Measurements from ENCODE around the gene CYP46A1. TPM values are rescaled to one million over a fixed set of nuclear protein-coding genes. Genes with fewer than 3 reads are reported as not detected.

The CYP46A1 gene
- total and polyA plus RNA-seq, 2 donors from 2014 or later = 0.82 to 2.5 TPM

GRCh38 chr14:99726538-99727095, 42.5 kb downstream of the CYP46A1 start:
- FAIRE-seq = no peak
- intact Hi-C loops (cut with DNase I) = loop anchor here (5.0 kb wide), 1 partner anchor 161 kb away; no protein-coding TSS in a partner anchor
- no peak overlapping the region for H3K27ac ChIP-seq (ENCODE audit: low read depth in 2 of 2, low read length in 2 of 2)
- DNase-seq = peak in 1 of 5 donors; percentile 64
- TF ChIP-seq, protein P1, sequence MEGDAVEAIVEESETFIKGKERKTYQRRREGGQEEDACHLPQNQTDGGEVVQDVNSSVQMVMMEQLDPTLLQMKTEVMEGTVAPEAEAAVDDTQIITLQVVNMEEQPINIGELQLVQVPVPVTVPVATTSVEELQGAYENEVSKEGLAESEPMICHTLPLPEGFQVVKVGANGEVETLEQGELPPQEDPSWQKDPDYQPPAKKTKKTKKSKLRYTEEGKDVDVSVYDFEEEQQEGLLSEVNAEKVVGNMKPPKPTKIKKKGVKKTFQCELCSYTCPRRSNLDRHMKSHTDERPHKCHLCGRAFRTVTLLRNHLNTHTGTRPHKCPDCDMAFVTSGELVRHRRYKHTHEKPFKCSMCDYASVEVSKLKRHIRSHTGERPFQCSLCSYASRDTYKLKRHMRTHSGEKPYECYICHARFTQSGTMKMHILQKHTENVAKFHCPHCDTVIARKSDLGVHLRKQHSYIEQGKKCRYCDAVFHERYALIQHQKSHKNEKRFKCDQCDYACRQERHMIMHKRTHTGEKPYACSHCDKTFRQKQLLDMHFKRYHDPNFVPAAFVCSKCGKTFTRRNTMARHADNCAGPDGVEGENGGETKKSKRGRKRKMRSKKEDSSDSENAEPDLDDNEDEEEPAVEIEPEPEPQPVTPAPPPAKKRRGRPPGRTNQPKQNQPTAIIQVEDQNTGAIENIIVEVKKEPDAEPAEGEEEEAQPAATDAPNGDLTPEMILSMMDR (IDR thresholded peaks at IDR 0.05; ENCODE audit: borderline replicate concordance, extremely low read depth, insufficient read depth) = no peak
- H3K4me1 ChIP-seq (ENCODE audit: control insufficient read depth in 2 of 3, insufficient read depth in 2 of 3, low read depth in 1 of 3, low read length in 3 of 3) = peaks cover 0 to 5% (median 0%) of the 10 kb centered on the region in 3 donors
- no peak overlapping the region for H3K9ac ChIP-seq (ENCODE audit: low read length in 3 of 3)
- H3K27me3 ChIP-seq (ENCODE audit: control insufficient read depth, insufficient read depth, low read length) = no peaks in the 10 kb centered on the region
- no peaks in the 10 kb centered on the region for H3K36me3 ChIP-seq (ENCODE audit: control insufficient read depth in 2 of 3, insufficient read depth in 3 of 3, low read length in 3 of 3)
- no peaks in the 10 kb centered on the region for H3K9me3 ChIP-seq (ENCODE audit: control insufficient read depth in 2 of 3, insufficient read depth in 1 of 3, low read length in 3 of 3)
- H3K4me3 ChIP-seq (ENCODE audit: low read length in 3 of 3) = no peak overlapping the region

- no peaks in the 10 kb centered on the region for H3K9me3 ChIP-seq (ENCODE audit: control insufficient read depth in 2 of 3, insufficient read depth in 1 of 3, low read length in 3 of 3)
- intact Hi-C loops (cut with DNase I) = loop anchor here (5.0 kb wide), 1 partner anchor 160 kb away; no protein-coding TSS in a partner anchor
- no peaks in the 10 kb centered on the region for H3K36me3 ChIP-seq (ENCODE audit: control insufficient read depth in 2 of 3, insufficient read depth in 3 of 3, low read length in 3 of 3)
- H3K4me1 ChIP-seq (ENCODE audit: control insufficient read depth in 2 of 3, insufficient read depth in 2 of 3, low read depth in 1 of 3, low read length in 3 of 3) = peaks cover 0 to 5% (median 0%) of the 10 kb centered on the region in 3 donors
- no peak overlapping the region for H3K4me3 ChIP-seq (ENCODE audit: low read length in 3 of 3)
- no peak overlapping the region for H3K9ac ChIP-seq (ENCODE audit: low read length in 3 of 3)
- no peak overlapping the region for H3K27ac ChIP-seq (ENCODE audit: low read depth in 2 of 2, low read length in 2 of 2)
- H3K27me3 ChIP-seq (ENCODE audit: control insufficient read depth, insufficient read depth, low read length) = no peaks in the 10 kb centered on the region
- TF ChIP-seq, protein P1 (IDR thresholded peaks at IDR 0.05; ENCODE audit: borderline replicate concordance, extremely low read depth, insufficient read depth) = no peak
- DNase-seq (peak in 2 of 5 donors; percentile 7 to 54), FAIRE-seq (no peak)
Observed at GRCh38 chr14:99727096-99727870, 43.2 kb downstream of the CYP46A1 start.

GRCh38 chr14:99728231-99728920, 44.3 kb downstream of the CYP46A1 start:
- H3K27me3 ChIP-seq (ENCODE audit: control insufficient read depth, insufficient read depth, low read length) = no peaks in the 10 kb centered on the region
- H3K27ac ChIP-seq (ENCODE audit: low read depth in 2 of 2, low read length in 2 of 2) = no peak overlapping the region
- no peak overlapping the region for H3K4me3 ChIP-seq (ENCODE audit: low read length in 3 of 3)
- no peaks in the 10 kb centered on the region for H3K9me3 ChIP-seq (ENCODE audit: control insufficient read depth in 2 of 3, insufficient read depth in 1 of 3, low read length in 3 of 3)
- intact Hi-C loops (cut with DNase I) = loop anchor here (5.0 kb wide), 1 partner anchor 159 kb away; no protein-coding TSS in a partner anchor
- H3K4me1 ChIP-seq (ENCODE audit: control insufficient read depth in 2 of 3, insufficient read depth in 2 of 3, low read depth in 1 of 3, low read length in 3 of 3) = peaks cover 0 to 5% (median 0%) of the 10 kb centered on the region in 3 donors
- H3K36me3 ChIP-seq (ENCODE audit: control insufficient read depth in 2 of 3, insufficient read depth in 3 of 3, low read length in 3 of 3) = no peaks in the 10 kb centered on the region
- TF ChIP-seq, protein P1 (IDR thresholded peaks at IDR 0.05; ENCODE audit: borderline replicate concordance, extremely low read depth, insufficient read depth) = no peak
- DNase-seq = peak in 2 of 5 donors; percentile 6 to 68
- no peak overlapping the region for H3K9ac ChIP-seq (ENCODE audit: low read length in 3 of 3)
- no peak for FAIRE-seq
